KBM-7 (cell line): Measurements from ENCODE around the gene SDHAF4.
"Not testable (repeated sequence)": the region's sequence is repeated elsewhere in the genome, so short reads cannot be mapped to it uniquely, and the experiment has no call there.

ENCODE experiments used
- DNase-seq: peaks from one replicate; pipeline ENCODE4 v3.0.0-alpha.2; 2015
- in situ Hi-C: fragments of 300-500 bp; cut with MboI; formaldehyde crosslinking; loops from 2 replicates; pipeline ENCODE4 v1.14.3; 2020; ENCODE audit warnings: low sequenced_read_pairs, low pct_unique_long_range_greater_than_20kb, mixed read lengths

The SDHAF4 gene

DNA sequence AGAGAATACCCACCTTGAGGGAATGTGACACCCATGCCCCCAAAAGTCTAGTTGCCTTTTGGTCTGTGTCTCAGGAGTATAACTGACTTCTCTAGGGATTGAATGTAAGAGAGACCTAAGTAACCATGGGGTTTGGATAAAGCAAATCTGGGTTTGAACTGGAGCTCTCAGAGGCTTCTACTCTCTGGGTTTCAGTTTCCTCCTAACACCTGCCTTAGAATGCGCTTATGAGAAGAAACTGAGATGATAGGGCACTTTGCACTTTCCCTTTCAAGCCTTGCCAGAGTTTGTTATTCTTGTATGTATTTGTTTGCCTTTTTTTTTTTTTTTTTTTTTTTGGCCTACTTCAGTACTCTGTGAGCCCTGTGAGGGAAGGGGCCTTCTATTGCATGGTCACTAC is 19.4 kb downstream of the SDHAF4 start:
- DNase-seq = no peak
- in situ Hi-C loops = no loop called here

DNA sequence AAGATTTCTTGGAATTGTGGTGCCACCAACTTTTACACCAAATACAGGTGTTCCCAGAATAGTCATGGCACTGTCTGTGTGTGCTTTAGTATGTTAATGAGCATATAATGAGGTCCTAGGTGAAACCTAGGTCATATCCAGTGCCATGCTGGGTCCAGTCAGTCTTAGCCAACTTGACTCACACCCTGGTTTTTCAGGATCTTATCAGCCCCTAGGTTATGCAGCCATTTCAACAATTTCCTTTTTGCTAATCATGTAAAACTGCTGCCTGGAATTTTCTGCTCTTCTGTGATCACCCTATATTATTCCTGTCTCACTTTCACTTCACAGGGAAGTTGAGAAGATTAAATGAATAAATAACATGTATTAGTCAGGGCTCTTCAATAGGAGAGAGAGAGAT is 23.7 kb downstream of the SDHAF4 start:
- in situ Hi-C loops = no loop called here
- DNase-seq = no peak

DNA sequence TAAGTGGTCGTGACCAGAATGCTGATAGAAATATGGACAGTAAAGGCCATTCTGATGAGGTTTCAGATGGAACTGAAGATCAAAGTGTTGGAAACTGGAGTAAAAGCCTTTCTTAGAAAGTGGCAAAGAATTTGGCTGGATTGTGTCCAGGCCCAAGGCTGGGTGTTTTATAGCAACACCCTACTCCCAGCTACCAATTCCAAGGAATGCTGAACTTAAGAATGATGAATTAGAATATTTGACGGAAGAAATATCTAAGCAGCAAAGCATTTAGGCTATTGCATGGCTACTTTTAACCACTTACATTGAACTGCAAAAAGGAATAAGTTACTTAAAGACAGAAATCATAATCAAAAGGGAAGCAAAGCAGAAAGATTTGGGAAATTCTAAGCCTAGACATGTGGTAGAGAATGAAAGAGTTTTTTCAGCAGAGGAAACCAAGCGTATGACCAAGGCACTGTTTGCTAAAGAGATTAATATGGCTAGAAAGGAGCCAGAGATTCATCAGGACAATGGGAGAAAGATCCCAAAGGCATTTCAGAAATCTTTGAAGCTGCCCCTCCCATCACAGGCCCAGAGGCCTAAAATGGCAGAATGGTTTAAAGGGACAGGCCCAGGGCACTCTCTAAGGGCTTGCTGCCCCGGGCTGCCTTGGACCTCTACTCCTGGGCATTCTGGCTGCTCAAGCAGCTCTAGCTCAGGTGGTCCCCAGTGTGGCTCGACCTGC is 25.8 kb downstream of the SDHAF4 start:
- in situ Hi-C loops = no loop called here
- no peak for DNase-seq

DNA sequence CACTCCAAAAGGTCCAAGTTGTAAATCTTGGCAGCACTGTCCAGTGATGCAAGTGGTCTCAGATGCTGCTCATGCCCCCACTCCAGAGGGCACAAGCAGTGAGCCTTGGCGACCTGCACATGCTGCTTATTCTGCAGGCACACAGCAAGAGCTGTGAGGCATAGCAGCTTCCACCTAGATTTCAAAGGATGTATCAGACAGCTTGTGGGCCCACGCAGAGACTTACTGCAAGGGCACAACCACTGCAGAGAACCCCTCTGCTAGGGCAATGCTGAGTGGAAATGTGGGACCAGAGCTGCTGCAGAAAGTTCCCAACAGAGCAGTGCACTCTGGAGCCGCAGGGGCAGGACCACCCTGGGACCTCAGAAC is 26.4 kb downstream of the SDHAF4 start:
- DNase-seq = no peak
- in situ Hi-C loops = no loop called here

DNA sequence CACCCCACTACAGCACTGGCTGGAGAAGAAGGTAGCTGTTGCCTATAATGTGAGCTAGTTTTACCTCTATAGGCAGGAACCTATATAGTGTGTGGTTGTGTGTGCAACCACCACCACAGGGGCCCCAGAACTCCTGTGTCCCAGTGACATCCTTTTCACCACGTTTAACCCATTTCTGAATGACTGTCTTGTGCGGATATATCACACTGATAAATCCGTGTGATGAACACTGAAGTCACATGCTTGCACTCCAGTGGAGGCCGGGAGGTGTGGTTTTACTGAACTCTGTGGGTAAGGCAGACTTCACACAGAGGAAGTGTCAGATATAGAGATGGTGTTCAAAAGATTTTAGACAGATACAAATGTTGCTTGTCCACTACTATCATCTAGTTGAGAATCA is 32.5 kb downstream of the SDHAF4 start:
- in situ Hi-C loops = no loop called here
- no peak for DNase-seq

DNA sequence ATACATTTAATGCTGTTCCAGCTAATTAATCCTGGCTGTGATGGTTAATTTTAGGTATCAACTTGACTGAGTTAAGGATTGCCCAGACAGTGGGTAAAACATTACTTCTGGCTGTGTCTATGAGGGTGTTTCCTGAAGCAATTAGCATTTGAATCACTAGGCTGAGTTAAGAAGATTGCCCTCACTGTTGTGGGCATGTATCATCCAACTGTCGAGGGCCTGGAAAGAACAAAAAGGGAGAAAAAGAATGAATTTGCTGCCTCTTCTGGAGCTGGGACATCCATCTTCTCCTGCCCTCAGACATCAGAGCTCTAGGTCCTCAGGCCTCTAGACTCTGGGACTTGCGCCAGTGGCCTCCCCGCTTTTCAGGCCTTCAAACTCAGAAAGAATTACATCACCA is 34.3 kb downstream of the SDHAF4 start:
- in situ Hi-C loops = no loop called here
- DNase-seq = no peak

DNA sequence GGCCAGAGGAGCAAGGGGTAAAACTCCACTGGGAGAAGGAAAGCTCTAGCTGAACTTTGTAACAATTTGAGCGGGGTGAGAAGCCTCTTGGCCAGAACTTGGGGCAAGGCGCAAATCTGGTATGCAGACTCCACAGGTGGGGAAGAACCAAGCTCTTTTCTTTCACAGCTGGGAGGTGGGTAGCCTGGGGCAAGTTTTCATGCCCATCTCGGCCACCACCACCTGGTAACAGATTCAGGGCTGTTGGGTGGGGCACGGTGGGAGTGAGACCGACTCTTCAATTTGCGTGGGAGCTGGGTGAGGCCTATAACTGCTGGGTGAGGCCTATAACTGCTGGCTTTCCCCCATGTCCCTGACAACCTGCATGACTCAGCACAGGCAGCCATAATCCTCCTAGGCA is 37.5 kb downstream of the SDHAF4 start:
- no peak for DNase-seq
- in situ Hi-C loops = no loop called here

DNA sequence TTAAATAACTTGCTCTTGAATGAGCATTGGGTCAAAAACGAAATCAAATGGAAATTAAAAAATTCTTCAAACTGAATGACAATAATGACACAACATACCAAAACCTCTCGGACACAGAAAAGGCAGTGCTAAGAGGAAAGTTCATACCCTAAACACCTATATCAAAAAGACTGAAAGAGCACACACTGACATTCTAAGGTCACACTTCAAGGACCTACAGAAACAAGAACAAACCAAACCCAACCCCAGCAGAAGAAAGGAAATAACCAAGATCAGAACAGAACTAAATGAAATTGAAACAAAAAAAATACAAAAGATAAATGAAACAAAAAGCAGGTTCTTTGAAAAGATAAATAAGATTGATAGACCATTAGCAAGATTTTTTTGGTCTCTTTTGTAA is 40.6 kb downstream of the SDHAF4 start:
- in situ Hi-C loops, DNase-seq: not testable (repeated sequence)

DNA sequence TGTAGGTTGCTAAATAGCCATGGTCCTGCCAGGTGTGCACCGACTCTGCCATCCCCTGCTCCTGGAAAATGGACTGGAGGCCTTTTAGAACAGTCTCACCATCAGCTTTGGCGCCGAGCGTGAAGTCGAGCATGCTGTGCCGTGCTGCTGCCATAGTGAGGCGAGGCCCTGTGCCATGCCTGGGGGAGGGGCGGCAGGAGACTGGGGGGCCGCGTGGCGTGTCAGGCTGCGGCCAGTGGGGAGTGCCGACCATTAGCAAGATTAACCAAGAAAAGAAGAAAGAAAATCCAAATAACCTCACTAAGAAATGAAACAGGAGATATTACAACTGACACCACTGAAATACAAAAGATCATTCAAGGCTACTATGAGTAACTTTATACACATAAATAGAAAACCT is 42.5 kb downstream of the SDHAF4 start:
- DNase-seq, in situ Hi-C loops: not testable (repeated sequence)

DNA sequence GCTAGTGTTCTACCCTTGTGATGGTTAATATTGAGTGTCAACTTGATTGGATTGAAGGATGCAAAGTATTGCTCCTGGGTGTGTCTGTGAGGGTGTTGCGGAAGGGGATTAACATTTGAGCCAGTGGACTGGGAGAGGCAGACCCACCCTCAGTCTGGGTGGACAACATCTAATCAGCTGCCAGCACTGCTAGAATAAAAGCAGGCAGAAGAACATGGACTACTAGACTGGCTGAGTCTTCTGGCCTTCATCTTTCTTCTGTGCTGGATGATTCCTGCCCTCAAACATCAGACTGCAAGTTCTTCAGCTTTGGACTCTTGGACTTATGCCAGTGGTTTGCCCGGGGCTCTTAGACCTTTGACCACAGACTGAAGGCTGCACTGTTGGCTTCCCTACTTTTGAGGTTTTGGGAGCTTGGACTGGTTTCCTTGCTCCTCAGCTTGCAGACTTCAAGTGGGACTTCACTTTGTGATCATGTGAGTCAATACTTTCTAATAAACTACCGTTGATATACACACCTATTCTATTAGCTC is 50.1 kb downstream of the SDHAF4 start:
- in situ Hi-C loops = no loop called here
- DNase-seq = no peak

DNA sequence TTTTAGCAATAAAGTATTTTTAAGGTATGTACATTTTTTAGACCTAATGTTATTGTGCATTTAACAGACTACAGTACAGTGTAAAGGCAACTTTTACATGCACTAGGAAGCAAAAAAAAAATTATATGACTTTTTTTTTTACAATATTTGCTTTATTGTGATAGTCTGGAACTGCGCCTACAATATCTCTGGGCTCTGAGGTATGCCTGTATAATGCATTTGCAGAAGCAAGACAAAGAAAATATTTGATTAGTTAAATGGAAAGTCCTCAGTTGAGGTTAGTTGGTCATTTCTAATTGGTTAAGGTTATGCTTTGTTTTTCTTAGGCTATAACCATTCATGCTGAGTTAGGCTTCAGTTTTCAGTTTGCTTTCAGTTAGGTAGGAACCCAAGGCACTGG is 54.0 kb downstream of the SDHAF4 start:
- in situ Hi-C loops = no loop called here
- DNase-seq = no peak

DNA sequence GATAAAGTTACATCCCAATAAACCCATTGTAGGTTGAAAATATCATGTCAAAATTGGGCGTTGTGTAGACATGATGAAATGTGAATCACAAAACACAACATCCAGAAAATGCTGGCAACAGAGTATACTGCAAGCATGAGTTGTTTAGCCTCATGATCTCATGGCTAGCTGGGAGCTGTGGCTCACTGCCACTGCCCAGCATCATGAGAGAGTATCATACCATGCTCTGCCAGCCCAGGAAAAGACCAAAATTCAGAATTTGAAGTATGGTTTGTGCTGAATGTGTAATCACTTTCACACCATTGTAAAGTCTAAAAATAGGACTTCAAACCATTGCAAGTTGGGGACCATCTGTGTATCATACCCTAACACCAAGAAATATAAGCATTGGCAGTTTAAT is 55.7 kb downstream of the SDHAF4 start:
- in situ Hi-C loops = no loop called here
- no peak for DNase-seq

DNA sequence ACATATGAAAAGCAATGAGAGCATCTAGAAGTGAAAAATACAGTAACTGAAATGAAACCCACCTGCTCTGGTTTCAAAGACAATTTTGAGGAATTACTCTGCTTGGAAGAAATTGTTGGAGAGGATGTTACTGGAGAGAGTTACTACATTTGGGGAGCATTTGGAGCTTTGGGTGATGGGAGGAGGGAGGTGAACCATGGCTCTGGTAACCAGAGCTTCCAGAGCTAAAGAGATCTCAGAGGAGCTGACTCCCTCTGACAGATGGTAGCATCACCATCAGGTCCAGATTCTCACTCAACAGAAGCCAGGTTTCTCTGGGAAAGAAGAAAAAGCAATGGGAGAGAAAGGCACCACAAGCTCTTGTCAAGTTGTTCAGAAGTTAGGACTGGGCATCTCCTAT is 58.7 kb downstream of the SDHAF4 start:
- no peak for DNase-seq
- in situ Hi-C loops = no loop called here

DNA sequence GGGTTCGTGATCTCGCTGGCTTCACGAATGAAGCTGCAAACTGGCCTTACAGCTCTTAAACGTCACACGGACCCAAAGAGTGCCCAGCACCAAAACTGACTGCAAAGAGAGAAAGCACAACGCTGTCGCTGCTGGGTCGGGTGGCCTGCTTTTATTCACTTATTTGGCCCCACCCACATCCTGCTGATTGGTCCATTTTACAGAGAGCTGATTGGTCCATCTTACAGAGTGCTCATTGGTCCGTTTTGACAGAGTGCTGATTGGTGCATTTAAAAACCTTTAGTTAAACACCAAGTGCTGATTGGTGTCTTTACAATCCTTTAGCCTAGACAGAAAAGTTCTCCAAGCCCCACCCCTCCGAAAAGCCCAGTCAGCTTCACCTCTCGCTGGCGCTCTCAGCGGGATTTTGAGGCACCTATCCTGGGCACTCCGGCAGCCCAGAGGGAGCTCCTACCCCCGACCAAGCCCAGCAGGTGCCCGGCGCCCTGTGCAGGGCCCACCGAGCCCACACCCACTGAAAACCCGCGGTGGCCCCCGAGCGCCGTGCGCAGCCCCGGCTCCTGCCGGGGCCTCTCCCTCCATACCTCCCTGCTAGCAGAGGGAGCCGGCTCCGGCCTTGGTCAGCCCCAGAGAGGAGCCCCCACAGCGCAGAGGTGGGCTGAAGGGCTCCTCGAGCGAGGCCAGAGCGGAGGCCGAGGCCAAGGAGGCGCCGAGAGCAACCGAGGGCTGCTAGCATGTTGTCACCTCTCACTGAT is 60.9 kb downstream of the SDHAF4 start:
- in situ Hi-C loops = no loop called here

DNA sequence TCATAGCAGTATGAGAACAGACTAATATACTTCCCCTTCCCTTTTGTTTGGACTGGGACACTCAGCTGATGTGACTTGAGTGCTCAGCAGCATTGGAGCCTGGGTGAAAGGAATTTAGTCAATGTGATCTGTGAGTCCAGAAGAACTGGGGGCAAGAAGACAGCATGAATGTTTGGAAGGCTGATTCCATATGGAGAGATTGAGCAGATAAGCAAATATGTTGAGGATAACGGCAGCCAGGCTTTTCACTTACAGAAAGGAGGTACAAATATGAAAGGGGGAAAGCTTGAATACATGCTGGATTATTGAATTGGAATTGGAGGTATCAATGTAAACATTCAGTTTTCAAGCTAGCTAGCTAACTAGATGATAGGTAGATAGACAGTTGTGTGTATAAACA is 63.2 kb downstream of the SDHAF4 start:
- no peak for DNase-seq
- in situ Hi-C loops = no loop called here

More for the DNA sequence above, 60.9 kb downstream of the SDHAF4 start:
- no peak for DNase-seq

DNA sequence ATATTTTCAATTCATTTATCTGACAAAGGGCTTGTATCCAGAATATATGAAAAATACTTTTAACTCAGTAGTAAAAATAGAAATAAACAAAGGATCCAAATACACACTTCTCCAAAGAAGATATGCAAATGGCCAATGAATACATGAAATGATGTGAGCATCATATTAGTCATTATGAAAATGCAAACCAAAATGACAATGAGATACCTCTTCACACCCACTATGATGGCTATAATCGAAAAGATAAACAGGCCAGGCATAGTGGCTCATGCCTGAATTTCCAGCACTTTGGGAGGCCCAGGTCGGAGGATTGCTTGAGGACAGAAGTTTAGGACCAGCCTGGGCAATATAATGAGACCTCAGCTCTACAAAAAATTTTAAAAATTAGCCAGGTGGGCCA is 67.1 kb downstream of the SDHAF4 start:
- no peak for DNase-seq
- in situ Hi-C loops = no loop called here

DNA sequence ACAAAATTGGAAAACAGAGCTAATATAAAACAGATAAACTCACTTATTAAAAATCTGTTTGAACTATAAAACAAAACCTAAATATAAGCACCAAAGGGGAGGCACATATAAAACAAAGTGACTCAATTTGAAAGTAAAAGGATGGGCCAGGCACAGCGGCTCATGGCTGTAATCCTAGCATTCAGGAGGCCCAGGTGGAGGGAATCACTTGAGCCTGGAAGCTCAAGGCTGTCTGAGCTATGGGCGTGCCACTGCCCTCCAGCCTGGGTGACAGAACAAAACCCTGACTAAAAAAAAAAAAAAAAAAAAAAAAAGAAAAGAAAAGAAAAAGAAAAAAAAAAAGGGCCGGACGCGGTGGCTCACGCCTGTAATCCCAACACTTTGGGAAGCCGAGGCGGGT is 69.9 kb downstream of the SDHAF4 start:
- in situ Hi-C loops = no loop called here

DNA sequence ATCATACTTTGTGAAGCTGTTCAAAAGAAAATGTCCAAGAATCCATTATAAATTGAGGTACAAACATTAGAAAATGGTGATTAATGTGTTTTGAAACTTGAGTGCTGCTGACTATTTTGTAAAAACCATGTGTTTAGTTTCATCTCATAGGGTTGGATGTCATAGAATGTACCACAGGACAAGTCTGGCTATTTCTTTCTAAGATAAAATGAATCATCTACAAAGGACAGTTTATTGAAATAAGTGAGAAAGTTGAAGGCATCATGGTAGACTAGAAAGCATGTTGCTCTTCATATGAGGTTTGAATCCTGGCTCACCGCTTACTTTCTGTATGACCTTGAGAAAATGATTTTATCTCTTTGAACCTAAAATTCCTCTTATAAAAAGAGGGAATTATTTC is 71.7 kb downstream of the SDHAF4 start:
- in situ Hi-C loops = no loop called here
- DNase-seq = no peak

More for the DNA sequence above, 69.9 kb downstream of the SDHAF4 start:
- no peak for DNase-seq
